OCI-LY7 (cell line): ENCODE data around the gene GUCY1A2.

Experiments used
- CTCF ChIP-seq: fragments of 200-600 bp; sonication (generic); conservative IDR thresholded peaks from 2 replicates; pipeline ENCODE4 v1.5.1; 2014; ENCODE audit warnings: mild to moderate bottlenecking, antibody characterized with exemption, low read length, moderate library complexity, mixed read lengths
- EZH2phosphoT487 ChIP-seq: fragments of 200-600 bp; sonication (generic); IDR thresholded peaks from 2 replicates; pipeline ENCODE4 v1.6.1; 2018; ENCODE audit warnings: low read depth, borderline replicate concordance, mild to moderate bottlenecking, mixed run types, antibody characterized with exemption, low read length, moderate library complexity, mixed read lengths

DNA sequence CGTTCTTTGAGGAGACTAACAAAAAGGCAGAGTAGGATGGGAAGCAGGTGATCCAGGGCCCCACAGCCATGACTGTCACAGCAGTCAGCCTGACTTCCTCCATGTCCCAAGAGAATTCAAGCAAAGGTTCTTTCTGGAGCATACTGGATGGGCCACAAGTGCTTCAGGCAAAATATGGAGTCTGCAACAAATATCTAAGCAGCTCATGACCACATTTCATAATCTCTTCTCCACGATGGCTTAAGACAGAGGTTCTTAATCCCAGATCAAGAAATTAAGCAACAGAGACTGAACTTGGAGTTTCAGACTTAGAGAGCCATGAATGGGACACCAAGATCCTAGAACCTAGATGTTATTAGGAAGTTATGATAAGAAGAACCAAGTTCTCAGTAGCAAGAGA is 31.6 kb downstream of the GUCY1A2 start:
- no peak for TF ChIP-seq CTCF
- no peak for TF ChIP-seq EZH2phosphoT487
